ENCODE results near the gene BEX4. TPM values are rescaled to one million over a fixed set of nuclear protein-coding genes. Genes with fewer than 3 reads are reported as not detected.

The BEX4 gene
- total and polyA plus RNA-seq, 9 of the 15 experiments (the other 6 are each of a cell fraction or from before 2014, with no cell fraction given), result 74.6 to 399 (median 154) TPM

- TF ChIP-seq PHB (CRISPR knock-in tag; IDR thresholded peaks at IDR 0.05) (no peak), RBBP5 (IDR thresholded peaks at IDR 0.05; ENCODE audit: borderline replicate concordance, insufficient read depth, low read length, poor library complexity, severe bottlenecking) (peak; percentile 15), NFYB (IDR thresholded peaks at IDR 0.05; ENCODE audit: extremely low read depth, insufficient read length) (no peak), FOXM1 (IDR thresholded peaks at IDR 0.05; ENCODE audit: low read depth) (no peak), FOXM1 (CRISPR knock-in tag; IDR thresholded peaks at IDR 0.05; ENCODE audit: low read depth) (0 out of 2 replicates have a peak, but pooled peaks have one; percentile 70), POLR3G (IDR thresholded peaks at IDR 0.05; ENCODE audit: extremely low read depth, insufficient read length, insufficient replicate concordance) (no peak), YBX1 (IDR thresholded peaks at IDR 0.05) (no peak), HNRNPLL (IDR thresholded peaks at IDR 0.05; ENCODE audit: low read depth, low read length, poor library complexity, severe bottlenecking) (peak; percentile 95), PTTG1 (tag; IDR thresholded peaks at IDR 0.05; ENCODE audit: low read depth) (no peak), AFF4 (CRISPR knock-in tag; IDR thresholded peaks at IDR 0.05) (no peak), FIP1L1 (IDR thresholded peaks at IDR 0.05; ENCODE audit: low read depth, low read length, poor library complexity, severe bottlenecking) (no peak), NFRKB (IDR thresholded peaks at IDR 0.05; ENCODE audit: low read depth) (peak; percentile 66), SOX6 (IDR thresholded peaks at IDR 0.05) (no peak), KAT7 (CRISPR knock-in tag; IDR thresholded peaks at IDR 0.05; ENCODE audit: borderline replicate concordance) (0 out of 2 replicates have a peak, but pooled peaks have one; percentile 52), RBFOX2 (IDR thresholded peaks at IDR 0.05; ENCODE audit: low read depth, low read length) (peak; percentile 79; the same call in 1 of the 2 replicates), YY1 (IDR thresholded peaks at IDR 0.05; ENCODE audit: borderline replicate concordance in 1 of 3, control insufficient read depth in 1 of 3, extremely low read depth in 1 of 3, insufficient read depth in 3 of 3, insufficient read length in 1 of 3, insufficient replicate concordance in 2 of 3, low read depth in 1 of 3, low read length in 2 of 3) (peak; percentile 63 to 98 (median 92)), HMG20B (CRISPR knock-in tag; IDR thresholded peaks at IDR 0.05) (no peak), SIN3A (IDR thresholded peaks at IDR 0.05; ENCODE audit: borderline replicate concordance in 2 of 2, control insufficient read depth in 1 of 2, low read depth in 2 of 2, low read length in 2 of 2) (no peak), HOXB6 (CRISPR knock-in tag; IDR thresholded peaks at IDR 0.05; ENCODE audit: borderline replicate concordance) (no peak), VEZF1 (CRISPR knock-in tag; IDR thresholded peaks at IDR 0.05) (peak; percentile 73)
Observed at GRCh38 chrX:103215425-103215991, 600 bp downstream of the BEX4 start (continued).

Data from K562 (cell line).